K562 (cell line): ENCODE measurements around the gene PALM3. TPM values are rescaled to one million over a fixed set of nuclear protein-coding genes. Genes with fewer than 3 reads are reported as not detected.

ENCODE experiments used
- EGR1 ChIP-seq: fragments of 450-650 bp; conservative IDR thresholded peaks from 2 replicates; pipeline ENCODE4 v1.6.1; 2017; ENCODE audit warnings: mild to moderate bottlenecking
- GABPB1 ChIP-seq: sonication (generic); formaldehyde crosslinking; IDR thresholded peaks from 2 replicates; pipeline ENCODE4 v1.8.0; 2022; ENCODE audit warnings: mild to moderate bottlenecking, missing genetic modification reagents
- GTF2F1 ChIP-seq: IDR thresholded peaks from 2 replicates; pipeline ENCODE4 v1.6.1; 2011; ENCODE audit warnings: low read depth, low read length, improper control_type of control experiment
- JUND ChIP-seq, 2 experiments: IDR thresholded peaks; 2 replicates in 1 of 2; 3 replicates in 1 of 2; pipeline ENCODE4 v1.6.1; 2011; ENCODE audit warnings: borderline replicate concordance in 2 of 2, low read depth in 2 of 2, low read length in 2 of 2, improper control_type of control experiment in 1 of 2, missing biosample characterization in 1 of 2, missing genetic modification characterization in 1 of 2, missing genetic modification reagents in 1 of 2
- KDM5B ChIP-seq: fragments of 200-600 bp; sonication (generic); IDR thresholded peaks from 2 replicates; pipeline ENCODE4 v1.6.1; 2012; ENCODE audit warnings: low read depth, mild to moderate bottlenecking, moderate library complexity, low read length, control low read depth, inconsistent platforms; ENCODE audit not compliant: insufficient replicate concordance
- MGA ChIP-seq: fragments of 450-650 bp; IDR thresholded peaks from 2 replicates; pipeline ENCODE4 v1.6.1; 2016; ENCODE audit warnings: mild to moderate bottlenecking, moderate library complexity
- NR1H2 ChIP-seq: sonication (generic); formaldehyde crosslinking; IDR thresholded peaks from 2 replicates; pipeline ENCODE4 v1.4.0; 2020; ENCODE audit warnings: mild to moderate bottlenecking, missing genetic modification reagents
- PPARD ChIP-seq: fragments of 250-450 bp; sonication (Bioruptor Pico); IDR thresholded peaks from 2 replicates; pipeline ENCODE4 v1.8.0; 2022; ENCODE audit warnings: inconsistent platforms, mild to moderate bottlenecking, moderate library complexity
- STAG1 ChIP-seq: sonication (generic); formaldehyde crosslinking; IDR thresholded peaks from 2 replicates; pipeline ENCODE4 v1.5.0; 2020; ENCODE audit warnings: missing genetic modification reagents, borderline replicate concordance
- SUPT5H ChIP-seq: fragments of 450-650 bp; IDR thresholded peaks from 2 replicates; pipeline ENCODE4 v1.6.1; 2016
- TFAP4 ChIP-seq: sonication (generic); formaldehyde crosslinking; IDR thresholded peaks from 2 replicates; pipeline ENCODE4 v1.8.0; 2022; ENCODE audit warnings: missing genetic modification reagents, mild to moderate bottlenecking, moderate library complexity, borderline replicate concordance
- TRIM24 ChIP-seq, 2 experiments: fragments of 450-650 bp; IDR thresholded peaks; 2 replicates each; pipeline ENCODE4 v1.6.1; 2016
- ZBTB7A ChIP-seq: IDR thresholded peaks from 2 replicates; pipeline ENCODE4 v1.6.1; 2011; ENCODE audit warnings: low read depth, mild to moderate bottlenecking, low read length, moderate library complexity, borderline replicate concordance; ENCODE audit not compliant: control insufficient read depth
- ZNF3 ChIP-seq: fragments of 250-450 bp; sonication (Bioruptor Pico); IDR thresholded peaks from 2 replicates; pipeline ENCODE4 v1.5.0; 2021; ENCODE audit warnings: mild to moderate bottlenecking, moderate library complexity
- ZNF347 ChIP-seq: fragments of 450-650 bp; formaldehyde crosslinking; IDR thresholded peaks from 2 replicates; pipeline ENCODE4 v1.4.0; 2020; ENCODE audit warnings: low read depth, mild to moderate bottlenecking, moderate library complexity
- polyA plus RNA-seq, 8 experiments: library from polyadenylated mRNA; depleted of rRNA in 4 of 8; stranded (reverse) in 5 of 8; unstranded in 3 of 8; fragments of >200 nt; fragmentation: Nextera tagmentation in 2 of 8; fragmentation: Illumina TruSeq in 1 of 8; extraction: Ambion mirVana in 2 of 8; extraction: Trizol in 1 of 8; gene quantifications; 2 replicates each; pipeline versions ENCODE4 v1.2.1 to v1.2.3, GENCODE V29; 2011 to 2014; ENCODE audit warnings: inconsistent platforms in 1 of 8, missing spikeins in 1 of 8
- total RNA-seq, 7 experiments: library from RNA; depleted of rRNA in 6 of 7; stranded (reverse); fragments of >200 nt in 6 of 7; fragmentation: Illumina TruSeq in 2 of 7; extraction: Trizol in 2 of 7; gene quantifications; 2 replicates each; pipeline versions ENCODE4 v1.2.1 to v1.2.3, GENCODE V29; 2011 to 2021; ENCODE audit warnings: low replicate concordance in 1 of 7

PALM3 gene
- total and polyA plus RNA-seq, 9 of the 15 experiments (the other 6 are each of a cell fraction or from before 2014, with no cell fraction given): 0.07 to 9.3 (median 3.3) TPM

- TF ChIP-seq MGA (peak; percentile 95), KDM5B (peak; percentile 64), TFAP4 (CRISPR knock-in tag) (peak; percentile 58; the same call in 1 of the 2 replicates), ZNF347 (no peak), STAG1 (CRISPR knock-in tag) (peak; percentile 31; the same call in 1 of the 2 replicates), TRIM24 (IDR thresholded peaks at IDR 0.05) (no peak), GABPB1 (CRISPR knock-in tag) (peak; percentile 65; the same call in 1 of the 2 replicates), ZBTB7A (peak; percentile 99), PPARD (CRISPR knock-in tag) (no peak), GTF2F1 (peak; percentile 42; the same call in 1 of the 2 replicates), JUND (IDR thresholded peaks at IDR 0.05; ENCODE audit: borderline replicate concordance, low read depth, low read length) (peak; percentile 37), JUND (tag; IDR thresholded peaks at IDR 0.05; ENCODE audit: borderline replicate concordance, low read depth, low read length) (no peak), SUPT5H (peak; percentile 78), ZNF3 (CRISPR knock-in tag) (no peak), NR1H2 (CRISPR knock-in tag) (peak; percentile 58; the same call in 1 of the 2 replicates), EGR1 (peak; percentile 84)
Measured at GRCh38 chr19:14031719-14032480, 30.0 kb downstream of the PALM3 start, which contains the start of gene IL27RA (continued).
